GM12891 (cell line): ENCODE data around the gene ARFRP1.

ENCODE experiments used
- POLR2A ChIP-seq: IDR thresholded peaks from 2 replicates; pipeline ENCODE4 v1.6.1; 2011; ENCODE audit warnings: low read depth, low read length, control low read depth
- POLR2AphosphoS5 ChIP-seq: IDR thresholded peaks from 2 replicates; pipeline ENCODE4 v1.6.1; 2011; ENCODE audit warnings: low read depth, low read length, control low read depth

DNA sequence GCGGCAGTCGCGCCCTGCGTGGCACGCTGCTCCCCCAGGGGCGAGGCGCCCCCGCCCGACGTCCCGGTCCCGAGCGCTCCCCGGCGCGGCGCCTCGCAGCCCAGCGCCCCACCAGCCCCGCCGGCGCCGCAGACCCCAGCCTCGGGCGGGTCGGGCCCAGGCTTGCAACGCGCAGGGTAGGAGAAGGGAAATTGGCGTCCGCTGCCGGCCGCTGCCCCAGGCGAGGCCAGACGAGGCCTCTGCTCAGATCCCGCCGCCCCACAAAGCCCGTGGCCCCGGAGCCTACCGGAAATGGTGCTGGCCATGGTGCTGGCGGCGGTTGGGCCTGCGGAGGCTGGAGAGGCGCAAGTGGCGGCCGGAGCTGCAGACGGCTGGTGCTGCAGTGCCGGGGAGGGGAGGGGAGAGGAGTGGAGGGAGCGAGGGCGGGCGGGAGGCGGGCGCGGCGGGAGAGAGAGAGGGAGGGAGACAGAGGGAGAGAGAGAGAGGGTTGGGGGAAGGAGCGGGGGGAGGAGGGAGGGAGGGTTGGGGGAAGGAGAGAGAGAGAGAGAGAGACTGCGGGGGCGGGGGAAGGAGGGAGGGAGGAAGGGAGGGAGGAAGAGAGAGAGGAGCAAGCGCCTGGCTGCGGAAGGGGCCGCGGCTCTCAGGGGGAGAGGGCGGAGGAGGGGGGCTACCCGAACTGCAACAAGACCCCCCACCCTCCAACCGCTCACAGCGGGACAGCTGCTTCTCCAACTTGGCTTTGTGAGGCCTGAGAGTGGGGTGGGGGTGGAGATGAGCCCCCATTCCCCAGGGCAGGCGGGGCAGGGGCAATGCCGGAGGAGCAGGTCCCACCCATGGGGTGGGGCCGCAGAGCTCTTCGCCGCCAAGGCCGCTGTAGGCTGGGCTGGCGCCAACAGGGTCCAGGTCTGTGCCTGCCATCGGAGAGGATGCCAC, 54.5 kb downstream of the ARFRP1 start, which contains the start of gene STMN3:
- TF ChIP-seq POLR2AphosphoS5 (no peak), POLR2A (no peak)
